ENCODE data around the gene SFXN2.

- no peak for TF ChIP-seq CTCF (IDR thresholded peaks at IDR 0.05; ENCODE audit: poor library complexity)
- TF ChIP-seq EZH2 (IDR thresholded peaks at IDR 0.05; ENCODE audit: borderline replicate concordance) = no peak
- TF ChIP-seq EZH2phosphoT487 (IDR thresholded peaks at IDR 0.05; ENCODE audit: low read depth, severe bottlenecking, unreplicated experiment) = no peak
These were observed 69.1 kb downstream of the SFXN2 start for GRCh38 chr10:102783568-102783967.

Measured in hepatocyte (in vitro differentiated cells).